Ureter (tissue), 1 donor: ENCODE results near the gene NUP133. TPM values are rescaled to one million over a fixed set of nuclear protein-coding genes. Genes with fewer than 3 reads are reported as not detected.
"Not testable (repeated sequence)": the region's sequence is repeated elsewhere in the genome, so short reads cannot be mapped to it uniquely, and the experiment has no call there.

ENCODE experiments used
- DNase-seq: peaks from one replicate; pipeline ENCODE4 v3.0.0-alpha.2; 2020; ENCODE audit warnings: low spot score
- total RNA-seq: library from RNA; stranded (reverse); gene quantifications from one replicate; pipeline ENCODE4 v1.2.4, GENCODE V29; 2023
- donor health status: DM: yes; HTN: yes; CAD: no.

Gene NUP133
- total RNA-seq, 1 donor from 2014 or later = 39.7 TPM

GRCh38 chr1:229420224-229420623, 87.9 kb downstream of the NUP133 start:
- no peak for DNase-seq

- not testable (repeated sequence) for DNase-seq
Measured at GRCh38 chr1:229418586-229418985, 89.6 kb downstream of the NUP133 start.

- not testable (repeated sequence) for DNase-seq
Measured at GRCh38 chr1:229412810-229413209, 95.3 kb downstream of the NUP133 start.

GRCh38 chr1:229412056-229412455, 96.1 kb downstream of the NUP133 start:
- no peak for DNase-seq

GRCh38 chr1:229411434-229412055, 96.6 kb downstream of the NUP133 start:
- no peak for DNase-seq

GRCh38 chr1:229410692-229411433, 97.3 kb downstream of the NUP133 start:
- DNase-seq = peak; percentile 56

GRCh38 chr1:229410370-229410691, 97.8 kb downstream of the NUP133 start:
- DNase-seq = no peak

GRCh38 chr1:229409616-229410369, 98.3 kb downstream of the NUP133 start:
- no peak for DNase-seq

GRCh38 chr1:229408458-229409037, 99.6 kb downstream of the NUP133 start:
- no peak for DNase-seq

GRCh38 chr1:229407206-229408026, 100.7 kb downstream of the NUP133 start:
- no peak for DNase-seq

- DNase-seq = no peak
Measured at GRCh38 chr1:229406798-229407197, 101.3 kb downstream of the NUP133 start.

GRCh38 chr1:229403573-229403972, 104.6 kb downstream of the NUP133 start:
- DNase-seq = no peak

- no peak for DNase-seq
Measured at GRCh38 chr1:229402993-229403392, 105.1 kb downstream of the NUP133 start.

GRCh38 chr1:229402329-229402728, 105.8 kb downstream of the NUP133 start:
- DNase-seq = not testable (repeated sequence)

- no peak for DNase-seq
Measured at GRCh38 chr1:229397762-229398161, 110.4 kb downstream of the NUP133 start.

GRCh38 chr1:229396585-229397206, 111.4 kb downstream of the NUP133 start:
- DNase-seq = no peak

GRCh38 chr1:229394517-229394916, 113.6 kb downstream of the NUP133 start:
- not testable (repeated sequence) for DNase-seq

- no peak for DNase-seq
Measured at GRCh38 chr1:229392936-229393335, 115.2 kb downstream of the NUP133 start.
